DND-41 (cell line): ENCODE data around the gene UBXN1.
"Not testable (repeated sequence)": the region's sequence is repeated elsewhere in the genome, so short reads cannot be mapped to it uniquely, and the experiment has no call there.

Experiments
- ATAC-seq: fragments of 200-7000 bp; cut with Tn5 transposase; 3 replicates; pipeline ENCODE4 v1.9.1; 2021; ENCODE audit warnings: low read depth; ENCODE audit not compliant: insufficient read depth
- DNase-seq: peaks from one replicate; pipeline ENCODE4 v3.0.0-alpha.2; 2020
- H2AFZ ChIP-seq: 2 replicates; pipeline ENCODE4 v1.6.0; 2012; ENCODE audit warnings: low read depth, low read length
- H3K27ac ChIP-seq: 2 replicates; pipeline ENCODE4 v1.5.1; 2012; ENCODE audit warnings: low read length, inconsistent platforms
- H3K27me3 ChIP-seq: fragments of 200-600 bp; sonication (generic); 2 replicates; pipeline ENCODE4 v1.6.0; 2012; ENCODE audit warnings: low read length, mild to moderate bottlenecking, inconsistent platforms; ENCODE audit not compliant: insufficient read depth, poor library complexity
- H3K36me3 ChIP-seq: 2 replicates; pipeline ENCODE4 v1.5.1; 2012; ENCODE audit warnings: low read length, inconsistent platforms; ENCODE audit not compliant: insufficient read depth
- H3K4me1 ChIP-seq: 2 replicates; pipeline ENCODE4 v1.5.1; 2012; ENCODE audit warnings: mild to moderate bottlenecking, low read length; ENCODE audit not compliant: insufficient read depth
- H3K4me2 ChIP-seq: 2 replicates; pipeline ENCODE4 v1.6.0; 2012; ENCODE audit warnings: mild to moderate bottlenecking, moderate library complexity, low read length, inconsistent platforms; ENCODE audit not compliant: insufficient read depth
- H3K4me3 ChIP-seq, 2 experiments: fragments of 200-600 bp in 1 of 2; shearing (Covaris generic) in 1 of 2; 2 replicates each; pipeline ENCODE4 v1.5.1; 2012 to 2016; ENCODE audit warnings: inconsistent platforms in 2 of 2, low read length in 2 of 2, mild to moderate bottlenecking in 2 of 2, low read depth in 1 of 2, moderate library complexity in 1 of 2
- H3K79me2 ChIP-seq: 2 replicates; pipeline ENCODE4 v1.6.0; 2012; ENCODE audit warnings: low read length, inconsistent platforms; ENCODE audit not compliant: insufficient read depth
- H3K9ac ChIP-seq: 2 replicates; pipeline ENCODE4 v1.6.0; 2012; ENCODE audit warnings: low read depth, mild to moderate bottlenecking, inconsistent platforms, low read length, moderate library complexity
- H3K9me3 ChIP-seq: 2 replicates; pipeline ENCODE4 v1.5.1; 2012; ENCODE audit warnings: low read length, moderate library complexity, mild to moderate bottlenecking, inconsistent platforms; ENCODE audit not compliant: insufficient read depth, severe bottlenecking
- H4K20me1 ChIP-seq: 2 replicates; pipeline ENCODE4 v1.6.0; 2012; ENCODE audit warnings: low read length; ENCODE audit not compliant: insufficient read depth
- CTCF ChIP-seq: IDR thresholded peaks from 2 replicates; pipeline ENCODE4 v1.5.1; 2012; ENCODE audit warnings: borderline replicate concordance, low read length, moderate library complexity, mild to moderate bottlenecking; ENCODE audit not compliant: poor library complexity, severe bottlenecking; ENCODE audit errors: extremely low read depth
- EZH2 ChIP-seq: IDR thresholded peaks from 3 replicates; pipeline ENCODE4 v1.6.1; 2012; ENCODE audit warnings: borderline replicate concordance, low read depth, mild to moderate bottlenecking, moderate library complexity, low read length, inconsistent platforms; ENCODE audit not compliant: severe bottlenecking

The UBXN1 gene

GRCh38 chr11:62654297-62654696 lies 24.6 kb downstream of the UBXN1 start:
- Histone ChIP-seq H3K27ac (no peak overlapping the region), H2AFZ (peak overlapping the region; percentile 67), H3K9me3 (no peaks in the 10 kb centered on the region), H3K4me2 (peak overlapping the region; percentile 20), H4K20me1 (no peaks in the 10 kb centered on the region), H3K4me1 (peaks cover 27% of the 10 kb centered on the region), H3K4me3 (no peak overlapping the region), H3K79me2 (peaks cover 31% of the 10 kb centered on the region), H3K36me3 (peaks cover 10% of the 10 kb centered on the region), H3K27me3 (no peaks in the 10 kb centered on the region), H3K9ac (peak overlapping the region; percentile 84)
- TF ChIP-seq CTCF (no peak), EZH2 (no peak)
- no peak for ATAC-seq
- DNase-seq: no peak

- no peak for ATAC-seq
- no peaks in the 10 kb centered on the region for H4K20me1 ChIP-seq
- peaks cover 36% of the 10 kb centered on the region for H3K4me1 ChIP-seq
- no peak for DNase-seq
- H3K27ac ChIP-seq: peak overlapping the region; percentile 88
- peaks cover 46% of the 10 kb centered on the region for H3K79me2 ChIP-seq
- peak overlapping the region; percentile 72 for H3K4me2 ChIP-seq
- H3K4me3 ChIP-seq: peak overlapping the region; percentile 75 to 82
- peak overlapping the region; percentile 87 for H2AFZ ChIP-seq
- no peaks in the 10 kb centered on the region for H3K9me3 ChIP-seq
- no peaks in the 10 kb centered on the region for H3K27me3 ChIP-seq
- TF ChIP-seq CTCF (no peak), EZH2 (no peak)
- H3K9ac ChIP-seq: peak overlapping the region; percentile 84
- peaks cover 27% of the 10 kb centered on the region for H3K36me3 ChIP-seq
Measured at GRCh38 chr11:62652161-62653006, 26.5 kb downstream of the UBXN1 start.

GRCh38 chr11:62650283-62650682 lies 28.6 kb downstream of the UBXN1 start:
- H4K20me1 ChIP-seq, H3K9ac ChIP-seq, ATAC-seq, H3K4me2 ChIP-seq, H3K4me3 ChIP-seq, H3K27ac ChIP-seq, DNase-seq, H3K9me3 ChIP-seq, H3K27me3 ChIP-seq, H2AFZ ChIP-seq: not testable (repeated sequence)
- Histone ChIP-seq H3K36me3 (peaks cover 27% of the 10 kb centered on the region), H3K79me2 (peaks cover 59% of the 10 kb centered on the region), H3K4me1 (peaks cover 48% of the 10 kb centered on the region)

GRCh38 chr11:62649486-62649885 lies 29.4 kb downstream of the UBXN1 start:
- Histone ChIP-seq H2AFZ (no peak overlapping the region), H3K27ac (no peak overlapping the region), H3K4me3 (no peak overlapping the region), H3K9me3 (no peaks in the 10 kb centered on the region), H3K79me2 (peaks cover 67% of the 10 kb centered on the region), H3K4me2 (no peak overlapping the region), H4K20me1 (peaks cover 7% of the 10 kb centered on the region), H3K36me3 (peaks cover 32% of the 10 kb centered on the region), H3K4me1 (peaks cover 54% of the 10 kb centered on the region), H3K27me3 (no peaks in the 10 kb centered on the region), H3K9ac (no peak overlapping the region)
- ATAC-seq (no peak), DNase-seq (no peak)
- TF ChIP-seq EZH2: no peak
- TF ChIP-seq CTCF: no peak
